Neural progenitor cell (in vitro differentiated cells): ENCODE data around the gene SLIT2. TPM values are rescaled to one million over a fixed set of nuclear protein-coding genes. Genes with fewer than 3 reads are reported as not detected.

Experiments used
- DNase-seq: peaks from one replicate; pipeline ENCODE4 v3.0.0-alpha.2; 2016; ENCODE audit warnings: low spot score
- H2AFZ ChIP-seq: fragments of 200-600 bp; sonication (generic); replicated peaks from 2 replicates; pipeline ENCODE4 v1.6.1; 2016; ENCODE audit warnings: antibody characterized with exemption
- H3F3A ChIP-seq: fragments of 200-600 bp; sonication (generic); 2 replicates; pipeline ENCODE4 v1.6.1; 2016; ENCODE audit warnings: antibody characterized with exemption, low read depth
- H3K27ac ChIP-seq: fragments of 200-600 bp; sonication (generic); 2 replicates; pipeline ENCODE4 v1.5.1; 2016; ENCODE audit warnings: mild to moderate bottlenecking
- H3K27me3 ChIP-seq: fragments of 200-600 bp; sonication (generic); 2 replicates; pipeline ENCODE4 v1.6.1; 2016; ENCODE audit warnings: mild to moderate bottlenecking, moderate library complexity
- H3K36me3 ChIP-seq: fragments of 200-600 bp; sonication (generic); 2 replicates; pipeline ENCODE4 v1.5.1; 2016
- H3K4me1 ChIP-seq: fragments of 200-600 bp; sonication (generic); 2 replicates; pipeline ENCODE4 v1.6.1; 2016; ENCODE audit warnings: mixed run types
- H3K4me2 ChIP-seq: fragments of 200-600 bp; sonication (generic); 2 replicates; pipeline ENCODE4 v1.6.1; 2016
- H3K4me3 ChIP-seq: fragments of 200-600 bp; sonication (generic); 2 replicates; pipeline ENCODE4 v1.5.1; 2016
- H3K79me2 ChIP-seq: fragments of 200-600 bp; sonication (generic); 2 replicates; pipeline ENCODE4 v1.6.1; 2016; ENCODE audit warnings: low read depth
- H3K9ac ChIP-seq: fragments of 200-600 bp; sonication (generic); 2 replicates; pipeline ENCODE4 v1.6.1; 2016
- H3K9me3 ChIP-seq: fragments of 200-600 bp; sonication (generic); 2 replicates; pipeline ENCODE4 v1.5.1; 2016; ENCODE audit warnings: low read depth
- H4K20me1 ChIP-seq: fragments of 200-600 bp; sonication (generic); 2 replicates; pipeline ENCODE4 v1.6.1; 2016; ENCODE audit warnings: low read depth
- H3K27ac Mint-ChIP-seq: 3 replicates; pipeline ENCODE4 v1.8.0; 2021; ENCODE audit warnings: mixed read lengths
- H3K27me3 Mint-ChIP-seq: 2 replicates; pipeline ENCODE4 v1.8.0; 2022; ENCODE audit warnings: low read depth, mild to moderate bottlenecking, inconsistent platforms, moderate library complexity, mixed read lengths; ENCODE audit not compliant: insufficient read depth
- H3K36me3 Mint-ChIP-seq: 3 replicates; pipeline ENCODE4 v1.8.0; 2021; ENCODE audit warnings: mixed read lengths
- H3K4me1 Mint-ChIP-seq: 3 replicates; pipeline ENCODE4 v1.8.0; 2021; ENCODE audit warnings: mixed read lengths
- H3K4me3 Mint-ChIP-seq: 3 replicates; pipeline ENCODE4 v1.8.0; 2021; ENCODE audit warnings: mild to moderate bottlenecking, moderate library complexity, mixed read lengths
- H3K9me3 Mint-ChIP-seq: 3 replicates; pipeline ENCODE4 v1.8.0; 2020; ENCODE audit warnings: mixed read lengths
- CTCF ChIP-seq: fragments of 200-600 bp; sonication (generic); IDR thresholded peaks from 2 replicates; pipeline ENCODE4 v1.5.1; 2017; ENCODE audit warnings: antibody characterized with exemption, mild to moderate bottlenecking
- EZH2 ChIP-seq: fragments of 200-600 bp; sonication (generic); IDR thresholded peaks from 2 replicates; pipeline ENCODE4 v1.6.1; 2017; ENCODE audit warnings: antibody characterized with exemption, mild to moderate bottlenecking, moderate library complexity
- EZH2phosphoT487 ChIP-seq: fragments of 200-600 bp; sonication (generic); IDR thresholded peaks from 2 replicates; pipeline ENCODE4 v1.6.1; 2017; ENCODE audit warnings: antibody characterized with exemption
- total RNA-seq: library from RNA; depleted of rRNA; stranded (reverse); fragments of >200 nt; gene quantifications from 2 replicates; pipeline ENCODE4 v1.2.3, GENCODE V29; 2015; ENCODE audit warnings: low replicate concordance

Gene SLIT2
- total RNA-seq, 1 donor from 2014 or later, result 3.0 TPM

- H3F3A ChIP-seq, result no peaks in the 10 kb centered on the region
- no peak overlapping the region for H3K27ac ChIP-seq
- H3K4me3 Mint-ChIP-seq, result no peak overlapping the region
- peaks cover 54% of the 10 kb centered on the region for H3K4me1 Mint-ChIP-seq
- no peaks in the 10 kb centered on the region for H3K27me3 ChIP-seq
- H3K4me2 ChIP-seq, result no peak overlapping the region
- H3K9me3 Mint-ChIP-seq, result no peaks in the 10 kb centered on the region
- H3K36me3 Mint-ChIP-seq, result peaks cover 24% of the 10 kb centered on the region
- no peak overlapping the region for H3K27ac Mint-ChIP-seq
- no peaks in the 10 kb centered on the region for H3K36me3 ChIP-seq
- no peak overlapping the region for H2AFZ ChIP-seq
- peaks cover 22% of the 10 kb centered on the region for H3K4me1 ChIP-seq
- H3K9ac ChIP-seq, result no peak overlapping the region
- no peak for DNase-seq
- no peaks in the 10 kb centered on the region for H3K9me3 ChIP-seq
- H3K79me2 ChIP-seq, result no peaks in the 10 kb centered on the region
- TF ChIP-seq CTCF (no peak), EZH2 (no peak), EZH2phosphoT487 (no peak)
- H3K4me3 ChIP-seq, result no peak overlapping the region
- peaks cover 3% of the 10 kb centered on the region for H3K27me3 Mint-ChIP-seq
- H4K20me1 ChIP-seq, result no peaks in the 10 kb centered on the region
Measured at GRCh38 chr4:20271950-20272349, 20.2 kb downstream of the SLIT2 start.

GRCh38 chr4:20272411-20272872, 20.7 kb downstream of the SLIT2 start:
- DNase-seq, result no peak
- no peak overlapping the region for H3K4me2 ChIP-seq
- no peaks in the 10 kb centered on the region for H3K36me3 ChIP-seq

GRCh38 chr4:20273793-20274192, 22.1 kb downstream of the SLIT2 start:
- peaks cover 14% of the 10 kb centered on the region for H3K4me1 ChIP-seq
- no peak for TF ChIP-seq EZH2
- TF ChIP-seq EZH2phosphoT487, result no peak
- TF ChIP-seq CTCF, result no peak
- Mint-ChIP-seq H3K4me3 (no peak overlapping the region), H3K36me3 (peaks cover 28% of the 10 kb centered on the region), H3K4me1 (peaks cover 54% of the 10 kb centered on the region), H3K9me3 (no peaks in the 10 kb centered on the region), H3K27me3 (peaks cover 3% of the 10 kb centered on the region), H3K27ac (peak overlapping the region; percentile 88)
- no peaks in the 10 kb centered on the region for H3K36me3 ChIP-seq
- no peak overlapping the region for H3K27ac ChIP-seq
- no peaks in the 10 kb centered on the region for H3K79me2 ChIP-seq
- no peaks in the 10 kb centered on the region for H3F3A ChIP-seq
- DNase-seq, result peak; percentile 14
- H2AFZ ChIP-seq, result peak overlapping the region; percentile 32
- no peak overlapping the region for H3K4me3 ChIP-seq
- no peaks in the 10 kb centered on the region for H3K27me3 ChIP-seq
- no peak overlapping the region for H3K4me2 ChIP-seq
- H4K20me1 ChIP-seq, result no peaks in the 10 kb centered on the region
- no peak overlapping the region for H3K9ac ChIP-seq
- no peaks in the 10 kb centered on the region for H3K9me3 ChIP-seq

More at GRCh38 chr4:20272411-20272872, 20.7 kb downstream of the SLIT2 start:
- Mint-ChIP-seq H3K4me3 (no peak overlapping the region), H3K27me3 (peaks cover 3% of the 10 kb centered on the region), H3K4me1 (peaks cover 55% of the 10 kb centered on the region), H3K9me3 (no peaks in the 10 kb centered on the region), H3K36me3 (peaks cover 25% of the 10 kb centered on the region), H3K27ac (no peak overlapping the region)
- H3K9me3 ChIP-seq, result no peaks in the 10 kb centered on the region
- TF ChIP-seq CTCF (no peak), EZH2phosphoT487 (no peak), EZH2 (no peak)
- no peak overlapping the region for H2AFZ ChIP-seq
- H3K27ac ChIP-seq, result no peak overlapping the region
- no peaks in the 10 kb centered on the region for H3F3A ChIP-seq
- no peaks in the 10 kb centered on the region for H3K79me2 ChIP-seq
- H3K4me1 ChIP-seq, result peaks cover 23% of the 10 kb centered on the region
- no peak overlapping the region for H3K4me3 ChIP-seq
- no peak overlapping the region for H3K9ac ChIP-seq
- H3K27me3 ChIP-seq, result no peaks in the 10 kb centered on the region
- no peaks in the 10 kb centered on the region for H4K20me1 ChIP-seq
